HG02885 (cell line): Measurements from ENCODE around the gene KCNQ1.

Experiments used
- ATAC-seq: cut with Tn5 transposase; IDR thresholded peaks from one replicate; pipeline ENCODE4 v1.9.1; 2021; ENCODE audit warnings: mild to moderate bottlenecking; ENCODE audit not compliant: unreplicated experiment, poor library complexity

KCNQ1 gene

GRCh38 chr11:2804189-2804588 is 359.4 kb downstream of the KCNQ1 start:
- ATAC-seq: no peak

DNA sequence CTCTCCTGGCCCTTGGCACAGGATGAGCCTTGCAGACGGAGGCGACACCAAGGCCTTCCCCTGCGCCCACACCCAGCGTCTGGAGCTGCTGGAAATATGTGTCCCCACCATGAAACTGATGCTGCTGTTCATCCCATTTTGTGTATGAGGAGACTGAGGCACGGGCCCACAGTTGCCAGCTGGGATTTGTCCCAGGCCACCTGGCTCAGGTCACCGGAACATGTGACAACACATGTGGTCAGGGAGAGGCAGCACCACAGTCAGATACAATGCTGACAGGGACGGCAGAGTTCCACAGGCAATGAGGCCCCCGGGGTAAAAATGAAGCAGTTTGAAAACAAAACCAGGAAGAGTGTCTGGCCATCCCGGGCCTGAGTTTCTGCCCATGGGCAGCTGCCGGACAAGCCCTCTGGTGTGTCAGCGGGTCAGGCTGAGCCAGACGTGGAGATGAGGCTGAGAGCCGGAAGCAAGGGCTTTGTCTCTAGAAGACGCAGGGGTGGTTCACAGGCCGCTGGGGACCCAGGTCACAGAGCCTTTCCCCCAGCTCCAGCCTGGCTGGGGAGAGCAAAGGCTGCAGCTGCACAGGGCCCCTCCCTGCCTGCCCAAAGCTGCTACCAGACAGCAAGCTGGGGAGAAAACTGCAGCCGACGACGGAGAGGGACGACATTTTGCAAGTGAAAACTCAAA is 360.0 kb downstream of the KCNQ1 start:
- ATAC-seq: no peak

- no peak for ATAC-seq
Measured at GRCh38 chr11:2805388-2806056, 360.7 kb downstream of the KCNQ1 start.

DNA sequence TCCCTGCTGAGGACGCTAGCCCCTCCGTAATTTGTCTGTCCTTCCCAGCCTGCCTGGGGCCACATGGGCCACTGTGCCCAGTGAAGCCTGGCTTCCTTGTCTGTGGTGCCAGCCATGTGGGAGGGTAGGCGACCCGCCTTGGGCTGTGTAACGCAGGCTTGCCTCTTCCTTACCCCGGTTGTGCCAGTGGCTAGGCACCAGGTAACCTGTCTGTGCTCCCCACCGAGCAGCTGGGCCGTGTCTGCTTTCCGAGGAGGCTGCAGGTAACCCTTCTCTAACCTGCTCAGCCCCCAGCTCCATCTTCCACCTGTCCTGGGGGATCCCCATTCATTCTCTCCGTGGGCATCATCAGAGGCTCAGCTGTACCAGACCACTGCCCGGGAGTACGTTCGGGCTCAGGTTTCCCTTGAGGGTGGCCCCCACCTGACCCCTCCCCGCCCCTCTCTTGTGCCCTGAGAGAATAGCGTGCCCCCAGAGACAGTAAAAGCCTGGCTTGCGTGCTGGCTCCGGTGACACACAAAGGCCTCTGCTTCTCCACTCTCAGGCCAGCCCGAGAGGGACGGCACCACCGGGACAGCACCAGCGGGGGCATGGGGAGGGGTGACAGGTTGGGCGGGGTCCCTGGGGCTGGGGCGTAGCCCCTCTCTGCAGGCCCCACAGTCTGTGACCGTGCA is 361.7 kb downstream of the KCNQ1 start:
- ATAC-seq: no peak

DNA sequence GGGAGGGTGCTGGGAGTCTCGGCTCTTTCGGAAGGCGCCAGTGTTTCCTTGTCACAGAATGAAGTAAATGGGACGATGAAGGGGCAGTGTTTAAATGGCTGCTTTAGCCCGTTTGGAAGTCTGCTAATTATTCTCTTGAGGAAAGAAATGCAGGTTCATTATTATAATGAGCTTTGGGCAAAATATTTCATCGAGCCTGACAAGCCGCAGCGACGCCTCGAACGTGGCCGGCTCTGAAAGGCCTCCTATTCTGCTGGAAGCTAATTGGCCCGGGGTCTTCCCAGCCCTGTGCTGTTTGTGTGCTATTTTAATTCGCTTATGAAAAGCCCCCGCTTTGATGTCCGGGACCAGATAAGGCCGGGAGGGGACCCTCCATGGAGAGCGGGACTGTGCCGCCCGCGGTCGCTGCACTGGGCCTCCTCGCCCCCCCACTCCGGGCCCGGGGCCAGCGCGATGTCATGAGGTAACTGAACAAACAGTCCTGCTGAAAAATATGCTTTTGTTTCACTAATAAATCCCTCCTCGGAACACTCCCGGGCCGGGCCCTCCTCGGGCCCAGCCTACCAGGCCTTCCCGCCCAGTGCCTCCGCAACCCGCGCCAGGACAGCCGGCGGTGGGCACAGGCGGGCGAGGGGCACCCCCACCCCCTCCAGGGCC is 362.3 kb downstream of the KCNQ1 start:
- no peak for ATAC-seq

DNA sequence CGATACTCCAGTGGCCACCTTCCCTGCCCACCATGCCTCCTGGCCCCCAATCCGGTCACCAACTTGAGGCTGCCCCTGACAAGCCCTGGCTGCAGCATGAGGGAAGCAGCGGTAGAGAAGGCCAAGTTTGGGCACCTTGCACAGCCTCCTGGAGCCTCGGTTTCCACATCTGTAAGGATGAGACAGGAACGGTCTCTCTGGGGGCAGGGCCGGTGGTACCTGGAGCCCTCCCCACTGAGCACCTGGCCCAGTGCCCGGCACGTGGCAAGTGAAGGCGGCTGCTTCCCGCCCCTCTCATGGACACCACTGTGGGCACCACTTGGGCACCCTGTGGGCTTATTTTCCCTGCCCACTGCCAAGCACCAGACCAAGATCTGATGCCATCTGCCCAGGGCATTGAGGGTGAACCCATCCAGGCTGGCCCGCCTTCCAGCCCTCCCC is 363.0 kb downstream of the KCNQ1 start:
- ATAC-seq: no peak

GRCh38 chr11:2808850-2809846 is 364.3 kb downstream of the KCNQ1 start:
- no peak for ATAC-seq

- ATAC-seq: no peak
Measured at GRCh38 chr11:2809854-2810253, 365.0 kb downstream of the KCNQ1 start.

DNA sequence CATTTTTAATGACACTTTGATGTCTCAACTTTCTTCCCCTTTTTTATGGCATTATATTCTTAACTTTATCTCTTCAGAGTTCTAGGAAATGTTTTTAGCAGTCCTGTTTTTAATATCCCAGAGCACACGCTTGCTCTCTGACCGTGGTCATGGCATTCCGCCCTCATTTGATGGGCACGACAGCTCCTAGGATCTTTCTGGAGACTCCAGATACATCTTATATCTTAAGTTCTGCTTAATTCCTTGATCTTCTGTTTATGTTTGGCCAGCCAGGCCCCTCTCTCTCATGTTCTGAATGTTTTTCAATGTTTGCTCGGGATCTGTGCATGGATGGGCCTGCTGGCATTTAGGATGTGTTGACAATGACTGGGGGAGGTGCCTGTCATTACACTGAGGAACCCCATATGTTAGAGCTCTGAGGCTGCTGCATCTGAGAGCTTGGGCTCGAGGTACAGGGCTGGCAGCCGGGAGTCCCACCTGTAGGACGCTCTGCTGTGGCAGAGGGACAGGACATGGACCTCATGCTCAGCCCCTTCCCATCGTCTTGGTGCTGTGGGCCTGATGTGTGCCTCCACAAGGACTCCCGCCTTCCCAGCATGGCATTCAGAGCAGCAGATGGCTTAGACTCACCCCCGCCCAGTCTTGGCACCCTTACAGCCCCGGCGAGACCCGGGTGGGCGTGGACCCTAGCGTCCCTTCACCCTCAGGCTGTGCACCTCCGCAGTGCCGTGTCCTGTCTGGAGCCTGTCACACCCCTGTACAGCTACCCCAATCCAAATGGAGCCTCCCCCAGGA is 365.8 kb downstream of the KCNQ1 start:
- no peak for ATAC-seq

- ATAC-seq: no peak
Measured at GRCh38 chr11:2811206-2812091, 366.6 kb downstream of the KCNQ1 start.

GRCh38 chr11:2812371-2812991 is 367.7 kb downstream of the KCNQ1 start:
- ATAC-seq: no peak

GRCh38 chr11:2813141-2813908 is 368.5 kb downstream of the KCNQ1 start:
- ATAC-seq: no peak

DNA sequence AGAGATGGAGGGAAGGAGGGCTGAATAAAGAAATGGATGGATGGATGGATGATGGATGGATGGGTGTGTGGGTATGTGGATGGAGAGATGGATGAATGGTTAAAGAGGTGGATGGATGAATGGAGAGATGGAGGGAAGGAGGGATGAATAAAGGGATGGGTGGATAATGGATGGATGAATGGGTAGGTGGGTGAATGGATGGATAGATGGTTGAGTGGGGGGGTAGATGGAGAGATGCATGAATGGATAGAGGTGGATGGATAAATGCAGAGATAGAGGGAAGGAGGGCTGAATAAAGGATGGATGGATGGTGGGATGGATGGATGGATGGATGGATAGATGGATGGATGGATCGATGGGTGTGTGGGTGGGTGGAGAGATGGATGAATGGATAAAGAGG is 369.2 kb downstream of the KCNQ1 start:
- ATAC-seq: no peak

GRCh38 chr11:2814751-2815150 is 369.9 kb downstream of the KCNQ1 start:
- no peak for ATAC-seq

- no peak for ATAC-seq
Measured at GRCh38 chr11:2815762-2816496, 371.1 kb downstream of the KCNQ1 start.

DNA sequence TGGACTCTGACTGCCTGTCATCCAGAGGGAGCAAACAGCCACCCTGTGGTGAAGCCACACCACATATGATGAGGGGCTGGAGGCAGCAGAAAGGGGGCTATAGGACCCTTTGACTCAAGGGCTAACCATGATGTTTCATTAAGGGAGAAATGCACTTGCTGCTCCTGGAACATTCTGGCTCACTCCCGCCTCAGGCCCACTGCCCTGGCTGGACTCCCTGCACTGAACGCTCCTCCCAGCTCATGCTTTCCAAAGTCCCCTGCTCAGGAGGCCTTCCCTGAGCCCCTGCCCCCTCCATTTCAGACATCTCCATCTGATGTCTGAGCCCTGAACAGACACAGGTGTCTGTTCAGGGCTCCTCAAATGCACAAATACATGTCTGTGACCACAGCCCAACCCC is 371.7 kb downstream of the KCNQ1 start:
- no peak for ATAC-seq
